HG02798 (cell line): ENCODE data around the gene NUP43.
A peak's percentile ranks its signal among the peaks of the same experiment; 100 is the strongest.
"Not testable (repeated sequence)": the region's sequence is repeated elsewhere in the genome, so short reads cannot be mapped to it uniquely, and the experiment has no call there.

Source experiments
- ATAC-seq: cut with Tn5 transposase; IDR thresholded peaks from one replicate; pipeline ENCODE4 v1.9.1; 2021; ENCODE audit warnings: mild to moderate bottlenecking; ENCODE audit not compliant: unreplicated experiment, poor library complexity

NUP43 gene, protein sequence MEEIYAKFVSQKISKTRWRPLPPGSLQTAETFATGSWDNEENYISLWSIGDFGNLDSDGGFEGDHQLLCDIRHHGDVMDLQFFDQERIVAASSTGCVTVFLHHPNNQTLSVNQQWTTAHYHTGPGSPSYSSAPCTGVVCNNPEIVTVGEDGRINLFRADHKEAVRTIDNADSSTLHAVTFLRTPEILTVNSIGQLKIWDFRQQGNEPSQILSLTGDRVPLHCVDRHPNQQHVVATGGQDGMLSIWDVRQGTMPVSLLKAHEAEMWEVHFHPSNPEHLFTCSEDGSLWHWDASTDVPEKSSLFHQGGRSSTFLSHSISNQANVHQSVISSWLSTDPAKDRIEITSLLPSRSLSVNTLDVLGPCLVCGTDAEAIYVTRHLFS

DNA sequence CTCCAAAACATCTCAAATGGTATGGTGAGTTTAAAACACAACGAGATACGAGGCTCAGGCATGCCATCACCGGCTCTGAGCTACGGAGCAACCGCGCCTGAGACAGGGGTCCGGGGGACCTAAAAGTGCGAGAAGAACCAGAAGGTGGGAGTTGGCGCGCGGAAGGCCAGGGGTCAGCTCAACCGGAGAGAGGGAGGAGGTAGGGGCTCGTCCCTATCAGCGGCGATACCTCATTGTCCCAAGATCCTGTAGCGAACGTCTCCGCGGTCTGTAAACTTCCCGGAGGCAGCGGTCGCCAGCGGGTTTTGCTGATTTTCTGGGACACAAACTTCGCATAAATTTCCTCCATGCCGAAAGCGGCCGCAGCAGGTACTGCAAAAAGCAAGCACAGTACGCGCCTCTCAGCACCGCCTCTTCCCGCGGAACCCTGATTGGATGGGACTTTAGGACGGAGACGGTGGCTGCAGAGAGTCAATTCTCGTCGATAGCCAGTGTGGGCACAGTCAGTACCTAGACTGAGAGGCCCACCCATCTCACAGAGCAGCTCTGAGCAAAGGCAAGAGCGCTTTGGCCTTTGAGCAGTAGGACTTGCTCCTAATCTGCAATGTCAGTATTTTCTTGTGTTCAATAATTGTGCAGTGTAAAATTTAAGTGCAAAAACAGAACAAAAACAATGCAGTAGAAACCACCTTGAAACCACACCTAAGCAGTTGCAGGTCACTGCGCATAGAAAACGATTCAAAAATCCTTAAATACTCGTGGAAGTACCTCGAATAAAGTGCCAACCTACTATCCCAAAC, at the start of gene NUP43:
Gene NUP43 (minus strand): TSS at position 383 of the 800 bp plus-strand sequence. CDS start 34 bp downstream, at position 349.
- peak; percentile 62 for ATAC-seq

DNA sequence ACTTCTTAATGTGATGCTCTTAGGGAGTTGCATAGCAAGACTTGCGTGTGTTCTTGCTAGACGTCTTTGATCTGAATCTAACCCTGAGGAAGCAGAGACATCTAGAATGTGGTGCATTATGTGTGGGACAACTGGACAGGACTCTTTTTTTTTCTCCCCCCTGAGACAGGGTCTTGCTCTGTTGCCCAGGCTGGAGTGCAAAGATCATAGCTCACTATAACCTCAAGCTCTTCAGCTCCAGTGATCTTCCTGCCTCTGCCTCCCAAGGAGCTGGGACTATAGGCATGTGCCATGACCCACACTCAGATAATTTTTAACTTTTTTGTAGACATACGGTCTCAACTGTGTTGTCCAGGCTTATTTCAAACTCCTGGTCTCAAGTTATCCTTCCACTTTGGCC, 37.2 kb upstream of the NUP43 start:
- ATAC-seq: no peak

DNA sequence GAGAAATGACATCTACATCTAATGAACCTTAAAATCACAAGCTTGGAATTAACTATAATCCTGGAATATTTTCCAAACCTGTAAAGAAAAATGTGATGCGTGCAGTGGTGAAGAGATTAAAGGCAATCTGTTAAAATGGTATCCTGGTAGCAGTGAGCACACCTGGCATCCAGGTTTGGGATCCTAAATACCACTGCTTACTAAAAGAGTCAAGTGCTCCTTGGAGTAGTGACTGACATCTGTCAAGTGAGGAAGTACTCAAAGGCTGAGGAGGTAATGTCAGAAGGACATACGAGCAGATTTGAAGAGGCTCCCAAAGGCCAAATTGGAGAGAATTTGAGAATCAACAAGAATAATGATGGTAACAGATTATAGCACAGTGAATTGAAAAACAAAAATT, 36.0 kb upstream of the NUP43 start:
- no peak for ATAC-seq

DNA sequence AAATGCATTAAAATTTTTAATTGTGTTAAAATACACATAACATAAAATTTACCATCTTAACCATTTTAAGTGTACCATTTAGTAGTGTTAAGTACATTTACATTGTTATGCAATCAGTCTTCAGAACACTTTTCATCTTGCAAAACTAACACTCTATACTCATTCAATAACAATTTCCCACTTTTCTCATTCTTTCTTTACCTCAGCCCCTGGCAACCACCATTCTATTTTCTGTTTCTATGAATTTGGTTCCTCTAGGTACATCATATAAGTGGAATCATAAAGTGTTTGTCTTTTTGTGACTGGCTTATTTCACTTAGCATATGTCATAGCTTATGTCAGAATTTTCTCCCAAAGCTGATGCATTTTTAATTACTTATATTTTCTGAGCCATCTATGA, 35.4 kb upstream of the NUP43 start:
- ATAC-seq: no peak

DNA sequence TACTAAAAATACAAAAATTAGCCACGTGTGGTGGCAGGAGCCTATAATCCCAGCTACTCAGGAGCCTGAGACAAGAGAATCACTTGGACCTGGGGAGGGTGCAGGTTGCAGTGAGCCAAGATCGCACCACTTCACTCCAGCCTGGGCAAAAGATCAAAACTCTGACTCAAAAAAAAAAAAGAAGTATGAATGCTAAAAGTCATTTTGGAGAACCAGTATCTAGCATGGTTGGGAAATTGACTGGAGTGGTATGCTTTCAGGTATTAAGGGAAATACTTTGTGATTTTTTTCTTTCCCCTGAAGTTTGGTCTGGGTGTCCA, 33.3 kb upstream of the NUP43 start:
- ATAC-seq: no peak

DNA sequence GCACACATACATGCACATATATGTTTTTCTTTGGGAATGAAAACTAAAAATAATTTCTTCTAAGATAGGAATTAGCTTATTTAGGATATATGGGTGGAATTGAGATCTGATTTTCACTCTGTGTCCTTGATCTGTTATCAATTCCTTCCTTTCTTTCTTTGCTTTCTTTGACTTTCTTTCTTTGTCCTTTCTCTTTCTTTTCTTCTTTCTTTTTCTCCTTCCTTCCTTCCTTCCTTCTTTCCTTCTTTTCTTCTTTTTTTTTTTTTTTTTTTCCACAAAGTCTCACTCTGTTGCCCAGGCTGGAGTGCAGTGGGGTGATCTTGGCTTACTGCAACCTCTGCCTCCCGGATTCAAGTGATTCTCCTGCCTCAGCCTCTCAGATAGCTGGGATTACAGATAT, 31.3 kb upstream of the NUP43 start:
- no peak for ATAC-seq

DNA sequence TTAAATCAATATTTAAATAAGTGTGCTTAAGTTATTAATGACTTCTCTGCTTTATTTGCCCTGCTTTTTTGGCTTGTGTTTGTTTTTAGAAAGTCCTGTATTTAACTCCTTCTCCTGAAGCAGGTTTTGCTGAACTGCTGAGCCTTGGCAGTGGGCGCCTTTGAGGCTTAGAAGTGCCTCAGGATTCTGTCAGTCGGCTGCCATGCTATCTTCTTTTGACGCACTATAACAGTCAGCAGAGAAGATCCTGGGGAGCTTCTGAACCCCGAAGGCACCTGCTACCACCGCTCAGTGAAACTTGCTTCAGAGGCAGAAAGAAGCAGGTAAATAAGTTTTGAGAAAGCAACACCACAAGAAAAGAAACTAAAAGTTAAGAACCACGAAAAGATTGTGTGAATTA, 25.6 kb upstream of the NUP43 start:
- no peak for ATAC-seq

DNA sequence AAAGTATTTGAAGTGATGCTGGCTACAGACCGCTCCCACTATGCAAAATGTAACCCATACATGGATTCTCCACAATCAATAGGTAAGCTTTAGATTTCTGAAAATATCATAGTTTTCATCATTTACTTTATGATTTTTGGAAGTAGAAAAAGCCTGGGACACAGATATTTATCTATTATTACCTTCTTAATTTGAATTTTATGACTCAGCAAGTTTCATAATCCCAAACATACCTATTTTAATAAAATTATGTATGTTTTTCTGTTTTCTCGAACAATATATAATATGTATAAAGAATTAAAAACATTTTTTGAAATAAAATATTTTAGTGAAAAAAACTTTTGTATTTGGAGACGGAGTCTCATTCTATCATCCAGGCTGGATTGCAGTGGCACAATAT, 24.9 kb upstream of the NUP43 start:
- ATAC-seq: no peak

DNA sequence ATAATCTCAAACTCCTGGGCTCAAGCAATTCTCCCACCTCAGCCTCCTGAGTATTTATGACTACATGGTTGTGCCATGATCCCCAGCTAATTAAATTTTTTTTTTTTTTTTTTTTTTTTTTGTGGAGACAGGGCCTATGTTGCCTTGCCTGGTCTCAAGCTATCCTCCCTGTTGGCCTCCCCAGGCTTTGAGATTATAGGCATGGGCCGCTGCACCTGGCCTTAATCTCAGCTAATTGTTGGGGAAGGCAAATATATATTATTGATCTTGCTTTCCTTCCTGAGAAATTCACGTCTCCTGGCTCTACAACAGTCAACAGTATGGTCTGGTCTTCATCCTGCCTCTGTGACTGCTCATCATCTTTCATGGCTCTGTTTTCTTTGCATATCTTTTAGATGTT, 23.3 kb upstream of the NUP43 start:
- no peak for ATAC-seq

DNA sequence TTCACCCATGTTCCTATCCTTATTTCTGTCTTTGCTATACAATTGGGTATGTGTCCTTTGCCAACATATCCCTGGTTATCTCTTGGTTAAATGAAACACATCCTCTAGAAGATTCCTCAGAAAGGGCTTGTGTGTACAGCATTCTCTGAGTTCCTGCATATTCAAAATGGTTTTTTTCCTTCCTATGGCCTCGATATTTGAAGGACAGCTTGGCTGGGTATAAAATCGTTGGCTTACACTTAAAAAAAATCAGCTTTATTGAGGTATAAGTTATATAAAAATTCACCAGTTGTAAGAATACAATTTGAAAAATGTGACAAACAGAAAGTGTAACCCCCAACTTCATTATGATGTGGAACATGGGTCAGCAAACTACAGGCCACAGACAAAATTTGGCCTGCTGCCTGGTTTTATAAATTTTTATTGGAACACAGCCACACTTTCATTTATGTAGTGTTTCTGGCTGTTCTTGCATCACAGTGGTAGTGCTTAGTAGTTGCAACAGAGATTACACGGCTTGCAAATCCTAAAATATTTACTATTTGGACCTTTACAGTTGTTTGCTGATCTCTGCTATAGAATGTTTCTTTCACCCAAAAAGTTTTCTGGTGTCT, 19.9 kb upstream of the NUP43 start:
- ATAC-seq: no peak

DNA sequence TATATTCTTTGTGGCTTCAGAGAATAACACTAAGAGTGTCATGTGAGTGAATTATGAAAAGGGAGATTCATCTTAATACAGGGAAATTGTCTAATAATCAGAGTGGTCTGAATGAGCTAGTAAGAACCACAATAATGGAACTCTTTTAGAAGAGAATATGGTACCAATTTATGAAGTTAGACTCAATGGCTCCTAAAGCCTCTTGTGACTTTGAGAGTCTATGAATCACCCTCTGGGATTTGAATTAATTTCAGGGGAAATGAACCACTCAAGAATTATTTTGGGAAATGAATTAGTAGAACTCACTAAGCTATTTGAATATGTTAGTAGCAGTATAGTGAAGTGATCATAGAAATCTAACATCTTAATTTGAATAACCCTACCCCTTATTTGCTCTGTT, 17.5 kb upstream of the NUP43 start:
- ATAC-seq: no peak

DNA sequence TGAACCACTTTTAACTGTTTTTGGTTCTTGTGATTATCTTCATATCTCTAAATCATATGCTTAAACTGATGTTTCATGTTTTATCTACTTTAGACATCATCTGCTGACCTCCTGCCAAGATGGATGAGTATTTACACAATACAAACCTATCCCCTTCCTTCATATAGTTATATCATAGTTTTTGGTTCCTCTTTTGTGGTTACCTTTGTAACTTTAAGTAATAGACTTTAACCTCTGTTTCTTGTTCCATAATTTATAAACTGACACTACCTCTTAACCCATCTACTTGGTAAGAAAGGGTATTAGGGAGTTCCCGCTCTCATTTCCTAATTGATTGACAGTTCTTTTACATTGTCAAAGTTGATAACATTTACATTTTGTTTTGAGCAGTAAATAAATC, 15.1 kb upstream of the NUP43 start:
- peak; percentile 97 for ATAC-seq

DNA sequence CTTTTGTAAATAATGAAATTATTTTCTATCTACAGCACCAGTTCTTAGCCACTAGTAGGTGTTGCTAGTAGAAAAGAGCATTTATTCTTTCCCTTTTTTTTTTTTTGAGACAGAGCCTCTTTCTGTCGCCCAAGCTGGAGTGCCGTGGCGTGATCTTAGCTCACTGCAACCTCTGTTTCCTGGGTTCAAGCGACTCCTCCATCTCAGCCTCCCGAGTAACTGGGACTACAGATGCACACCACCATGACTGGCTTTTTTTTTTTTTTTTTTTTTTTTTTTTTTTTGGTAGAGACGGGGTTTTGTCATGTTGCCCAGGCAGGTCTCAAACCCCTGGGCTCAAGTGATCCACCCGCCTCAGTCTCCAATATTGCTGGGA, 9.9 kb upstream of the NUP43 start:
- no peak for ATAC-seq

DNA sequence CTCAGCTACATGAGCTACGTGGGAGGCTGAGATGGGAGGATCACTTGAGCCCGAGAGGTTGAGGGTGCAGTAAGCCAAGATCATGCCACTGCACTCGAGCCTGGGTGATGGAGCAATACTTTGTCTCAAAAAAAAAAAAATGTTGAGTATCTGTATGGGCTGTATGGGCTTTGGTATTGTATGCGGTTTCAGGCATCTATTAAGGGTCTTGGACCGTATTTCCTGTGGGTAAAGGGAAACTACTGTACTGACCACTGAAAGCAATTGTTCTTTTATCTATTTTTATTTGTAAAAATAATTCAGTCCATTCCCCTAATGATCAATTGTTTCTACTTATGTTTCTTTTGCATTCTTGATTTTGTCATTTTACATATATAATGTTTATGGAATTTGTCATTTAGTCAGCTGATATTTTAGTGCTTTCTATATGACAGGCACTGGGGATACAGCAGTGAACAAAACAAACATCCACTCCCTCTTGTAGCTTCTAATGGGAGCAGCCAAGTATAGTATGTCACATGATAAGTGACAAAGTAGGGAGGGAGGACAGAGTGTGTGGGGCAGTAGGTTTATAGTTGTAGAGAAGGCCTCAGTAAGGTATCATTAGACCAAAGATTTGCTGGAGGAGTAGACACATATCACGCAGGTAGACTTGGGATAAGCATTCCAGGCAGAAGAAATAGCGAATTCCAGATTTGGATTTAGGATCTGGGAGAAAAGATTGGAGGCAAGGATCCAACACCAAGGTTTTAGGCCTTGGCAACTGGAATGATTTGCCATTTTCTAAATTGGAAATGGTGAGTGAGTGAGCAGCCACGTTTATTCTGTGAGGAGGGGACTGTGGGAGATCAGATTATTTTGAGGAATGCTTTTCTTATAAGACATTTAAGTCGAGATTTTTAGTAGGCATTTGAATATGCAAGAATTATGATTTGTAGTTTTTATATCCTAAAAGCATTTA, 9.3 kb upstream of the NUP43 start:
- peak; percentile 63 for ATAC-seq

DNA sequence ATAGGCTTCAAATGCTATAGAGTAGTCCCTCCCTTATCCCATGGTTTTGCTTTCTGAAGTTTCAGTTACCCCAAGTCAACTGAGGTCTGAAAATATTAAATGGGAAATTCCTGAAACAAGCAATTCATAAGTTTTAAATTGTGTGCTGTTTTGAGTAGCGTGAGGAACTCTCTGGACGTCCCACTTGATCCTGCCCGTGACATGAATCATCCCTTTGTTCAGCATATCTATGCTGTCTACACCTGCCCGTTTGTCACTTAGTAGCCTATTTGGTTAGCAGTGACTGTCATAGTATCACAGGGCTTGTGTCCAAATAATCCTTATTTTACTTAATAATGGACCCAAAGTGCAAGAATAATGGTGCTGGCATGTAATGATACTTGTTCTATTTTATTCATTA, 8.2 kb upstream of the NUP43 start:
- no peak for ATAC-seq

DNA sequence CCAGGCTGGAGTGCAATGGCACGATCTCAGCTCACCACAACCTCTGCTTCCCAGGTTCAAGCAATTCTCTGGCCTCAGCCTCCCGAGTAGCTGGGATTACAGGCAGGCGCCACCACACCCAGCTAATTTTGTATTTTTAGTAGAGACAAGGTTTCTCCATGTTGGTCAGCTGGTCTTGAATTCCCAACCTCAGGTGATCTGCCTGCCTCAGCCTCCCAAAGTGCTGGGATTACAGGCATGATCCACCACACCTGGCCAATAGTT, 7.0 kb upstream of the NUP43 start:
- not testable (repeated sequence) for ATAC-seq

DNA sequence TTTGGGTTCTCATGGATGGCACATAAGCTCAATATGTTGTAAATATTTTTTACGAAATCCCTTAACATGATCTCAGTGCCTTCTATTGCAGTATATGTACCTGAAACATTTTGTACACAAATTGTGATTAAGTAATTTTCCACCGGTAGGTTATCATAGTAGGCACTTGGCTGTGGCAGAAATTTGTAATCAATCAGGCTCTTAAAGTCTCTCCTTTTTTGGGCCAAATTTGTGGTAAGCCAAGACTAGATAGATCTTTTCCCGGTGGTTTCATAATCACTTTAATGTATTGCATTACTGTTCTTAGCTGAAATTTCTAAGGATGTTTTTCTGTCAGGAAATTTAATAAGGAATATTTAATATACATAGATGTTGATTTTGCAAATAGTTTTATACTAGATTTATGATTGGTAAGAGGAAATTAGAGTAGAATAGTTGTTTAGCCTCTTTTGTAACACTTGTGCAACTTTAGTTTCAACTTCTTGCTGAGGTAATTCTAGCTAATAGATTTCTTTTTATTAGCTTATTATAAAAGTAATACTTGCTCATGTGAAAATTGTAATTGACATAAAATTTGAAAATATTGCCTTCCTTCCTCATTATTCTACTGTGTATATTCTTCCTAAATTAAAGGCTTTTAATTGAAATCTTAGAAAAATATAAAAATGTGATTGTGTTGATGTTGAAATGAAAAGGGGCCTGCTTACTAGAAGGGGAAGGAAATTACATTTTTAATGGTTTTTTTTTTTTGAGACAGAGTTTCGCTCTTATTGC, 6.5 kb upstream of the NUP43 start:
- ATAC-seq: no peak

DNA sequence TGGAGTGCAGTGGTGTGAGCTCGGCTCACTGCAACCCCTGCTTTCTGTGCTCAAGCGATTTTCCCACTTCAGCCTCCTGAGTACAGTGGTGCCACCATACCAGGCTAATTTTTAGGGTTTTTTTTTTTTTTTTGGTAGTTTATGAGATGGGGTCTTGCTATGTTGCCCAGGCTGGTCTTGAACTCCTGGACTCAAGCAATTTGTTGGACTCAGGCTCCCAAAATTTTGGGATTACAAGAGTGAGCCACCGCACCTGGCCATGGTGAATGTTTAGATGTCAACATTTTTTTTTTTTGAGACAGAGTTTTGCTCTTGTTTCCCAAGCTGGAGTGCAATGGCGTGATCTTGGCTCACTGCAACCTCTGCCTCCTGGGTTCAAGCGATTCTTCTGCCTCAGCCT, 5.6 kb upstream of the NUP43 start:
- ATAC-seq: not testable (repeated sequence)

DNA sequence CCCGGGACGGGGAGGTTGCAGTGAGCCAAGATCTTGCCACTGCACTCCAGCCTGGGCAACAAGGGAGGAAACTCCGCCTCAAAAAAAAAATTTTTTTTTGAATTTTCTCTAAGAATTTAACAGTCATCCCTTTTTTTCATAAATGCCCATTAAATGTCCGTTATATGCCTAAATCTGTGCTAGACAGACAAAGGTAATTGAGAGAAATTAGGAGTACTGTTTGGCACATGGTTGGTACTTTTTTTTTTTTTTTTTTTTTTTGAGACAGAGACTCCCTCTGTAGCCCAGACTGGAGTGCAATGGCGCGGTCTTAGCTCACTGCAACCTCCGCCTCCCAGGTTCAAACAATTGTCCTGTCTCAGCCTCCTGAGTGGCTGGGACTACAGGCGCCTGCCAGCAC, 4.9 kb upstream of the NUP43 start:
- no peak for ATAC-seq

DNA sequence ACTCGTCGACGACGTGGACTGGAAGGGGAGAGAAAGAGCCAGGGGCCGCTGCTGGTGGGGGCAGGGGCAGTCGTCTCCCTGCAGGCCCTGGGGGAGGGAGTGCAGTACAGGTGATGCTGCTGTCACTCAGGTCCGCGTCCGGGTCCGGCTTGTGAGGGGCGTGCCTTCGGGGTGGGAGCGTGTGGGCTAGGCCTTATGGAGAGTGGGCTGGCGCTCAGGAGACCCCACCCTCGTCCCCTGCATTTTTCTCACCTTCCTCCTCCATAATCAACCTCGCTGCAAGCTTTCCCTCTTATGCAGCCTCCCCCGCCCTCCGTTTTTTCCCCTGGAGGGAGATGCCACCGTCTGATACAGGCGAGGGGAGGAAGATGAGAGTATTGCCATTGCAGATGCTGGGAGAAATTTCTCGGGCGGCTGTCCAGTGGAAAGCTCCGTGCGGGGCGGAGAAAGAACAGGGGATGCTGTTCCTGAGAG, 3.8 kb upstream of the NUP43 start:
- peak; percentile 35 for ATAC-seq
